Endothelial cell of umbilical vein (primary cell): ENCODE data around the gene BIK. TPM values are rescaled to one million over a fixed set of nuclear protein-coding genes. Genes with fewer than 3 reads are reported as not detected.

Experiments used
- BruUV-seq: library from RNA; stranded (reverse); fragments of 400-500 nt; replicated peaks from 2 replicates; lab custom pipeline; 2021; lab: Mats Ljungman, UMichigan
- CTCF ChIA-PET: fragments of 300-600, 350-600 bp; sonication (Branson Sonifier 250); formaldehyde crosslinking; loops from one replicate; lab custom pipeline; 2021; ENCODE audit warnings: antibody characterized with exemption, inconsistent platforms; lab: Charles Lee
- POLR2A ChIA-PET: fragments of 300-600, 350-600 bp; sonication (Branson Sonifier 250); formaldehyde crosslinking; loops from one replicate; lab custom pipeline; 2021; ENCODE audit warnings: antibody characterized with exemption, inconsistent platforms; lab: Charles Lee
- DNase-seq: peaks from one replicate; pipeline ENCODE4 v3.0.0-alpha.2; 2011; ENCODE audit warnings: low read depth, low spot score
- FAIRE-seq: peaks from 2 replicates; lab custom pipeline; 2011; peaks lifted over from hg19 to GRCh38; lab: Jason Lieb, UNC
- H2AFZ ChIP-seq: 2 replicates; pipeline ENCODE4 v1.6.0; 2012; ENCODE audit warnings: low read depth, low read length, control low read depth, inconsistent platforms
- H3K27ac ChIP-seq: 2 replicates; pipeline ENCODE4 v1.5.1; 2011; ENCODE audit warnings: low read depth, mild to moderate bottlenecking, control low read depth, low read length, moderate library complexity; ENCODE audit not compliant: insufficient read depth
- H3K27me3 ChIP-seq, 2 experiments: 2 replicates each; pipeline versions ENCODE4 v1.6.0 to v1.6.1; 2011; ENCODE audit warnings: low read length in 2 of 2, mixed read lengths in 1 of 2; ENCODE audit not compliant: control insufficient read depth in 2 of 2, insufficient read depth in 2 of 2
- H3K36me3 ChIP-seq, 2 experiments: 2 replicates in 1 of 2; 3 replicates in 1 of 2; pipeline ENCODE4 v1.5.1; 2011; ENCODE audit warnings: low read length in 2 of 2, mild to moderate bottlenecking in 1 of 2, moderate library complexity in 1 of 2; ENCODE audit not compliant: control insufficient read depth in 2 of 2, insufficient read depth in 2 of 2; ENCODE audit errors: extremely low read depth in 1 of 2
- H3K4me1 ChIP-seq: 3 replicates; pipeline ENCODE4 v1.5.1; 2011; ENCODE audit warnings: mild to moderate bottlenecking, low read length; ENCODE audit not compliant: control insufficient read depth, insufficient read depth; ENCODE audit errors: extremely low read depth
- H3K4me2 ChIP-seq: 2 replicates; pipeline ENCODE4 v1.6.1; 2011; ENCODE audit warnings: low read length, control low read depth, mixed read lengths; ENCODE audit not compliant: insufficient read depth
- H3K4me3 ChIP-seq, 3 experiments: fragments of 200-600 bp in 1 of 3; sonication (generic), shearing (Covaris generic) in 1 of 3; replicated peaks in 1 of 3; 2 replicates each; pipeline ENCODE4 v1.5.1; 2011 to 2016; ENCODE audit warnings: control low read depth in 3 of 3, low read length in 3 of 3, mild to moderate bottlenecking in 2 of 3, inconsistent platforms in 1 of 3, low read depth in 1 of 3, moderate library complexity in 1 of 3; ENCODE audit not compliant: insufficient read depth in 1 of 3
- H3K79me2 ChIP-seq: 2 replicates; pipeline ENCODE4 v1.6.0; 2012; ENCODE audit warnings: low read length, inconsistent platforms; ENCODE audit not compliant: control insufficient read depth, insufficient read depth
- H3K9ac ChIP-seq: replicated peaks from 2 replicates; pipeline ENCODE3; 2011; ENCODE audit warnings: low read length, control low read depth; ENCODE audit not compliant: insufficient read depth; ENCODE audit errors: extremely low read depth
- H3K9me1 ChIP-seq: replicated peaks from 3 replicates; pipeline ENCODE4 v1.6.0; 2011; ENCODE audit warnings: mild to moderate bottlenecking, low read length; ENCODE audit not compliant: control insufficient read depth, insufficient read depth; ENCODE audit errors: extremely low read depth
- H3K9me3 ChIP-seq: replicated peaks from 2 replicates; pipeline ENCODE4 v1.5.1; 2012; ENCODE audit warnings: low read length, inconsistent platforms; ENCODE audit not compliant: control insufficient read depth, insufficient read depth
- H4K20me1 ChIP-seq: replicated peaks from 2 replicates; pipeline ENCODE3; 2011; ENCODE audit warnings: mild to moderate bottlenecking, low read length; ENCODE audit not compliant: control insufficient read depth, insufficient read depth; ENCODE audit errors: extremely low read depth
- CTCF ChIP-seq, 2 donors: IDR thresholded peaks; 1 replicate in 1 of 2; 2 replicates in 1 of 2; pipeline ENCODE4 v1.5.1; 2011; ENCODE audit warnings: low read length in 2 of 2, mild to moderate bottlenecking in 2 of 2, moderate library complexity in 2 of 2, control low read depth in 1 of 2, inconsistent platforms in 1 of 2, low read depth in 1 of 2; ENCODE audit not compliant: insufficient read depth in 1 of 2; ENCODE audit errors: extremely low read depth in 1 of 2
- EZH2 ChIP-seq: IDR thresholded peaks from 2 replicates; pipeline ENCODE4 v1.6.1; 2012; ENCODE audit warnings: borderline replicate concordance, low read depth, mild to moderate bottlenecking, moderate library complexity, low read length, inconsistent platforms; ENCODE audit not compliant: severe bottlenecking
- FOS ChIP-seq: IDR thresholded peaks from 2 replicates; pipeline ENCODE4 v1.6.1; 2011; ENCODE audit warnings: mild to moderate bottlenecking, low read length, moderate library complexity, borderline replicate concordance; ENCODE audit not compliant: insufficient read depth
- GATA2 ChIP-seq: IDR thresholded peaks from 2 replicates; pipeline ENCODE4 v1.7.0; 2011; ENCODE audit warnings: low read depth, mild to moderate bottlenecking, moderate library complexity, mixed read lengths, low read length; ENCODE audit not compliant: insufficient read length, insufficient read depth
- JUN ChIP-seq: IDR thresholded peaks from 2 replicates; pipeline ENCODE4 v1.6.1; 2011; ENCODE audit warnings: borderline replicate concordance, low read depth; ENCODE audit not compliant: insufficient read length, insufficient read depth
- MAX ChIP-seq: IDR thresholded peaks from 2 replicates; pipeline ENCODE4 v1.6.1; 2011; ENCODE audit not compliant: insufficient read depth, insufficient read length
- MYC ChIP-seq: IDR thresholded peaks from one replicate; pipeline ENCODE4 v1.6.1; 2011; ENCODE audit warnings: mild to moderate bottlenecking, low read depth, low read length
- POLR2A ChIP-seq: IDR thresholded peaks from 2 replicates; pipeline ENCODE4 v1.6.1; 2012; ENCODE audit warnings: low read depth, mild to moderate bottlenecking, control low read depth, low read length
- POLR2AphosphoS5 ChIP-seq: IDR thresholded peaks from 2 replicates; pipeline ENCODE4 v1.6.1; 2012; ENCODE audit warnings: low read depth, mild to moderate bottlenecking, control low read depth, low read length, moderate library complexity; ENCODE audit not compliant: insufficient read depth
- dilution Hi-C: fragments of 300-500 bp; cut with MboI; formaldehyde crosslinking; loops from one replicate; pipeline ENCODE4 v1.15.0; 2019; ENCODE audit warnings: low sequenced_read_pairs; ENCODE audit not compliant: extremely low pct_ligation_motif_present
- intact Hi-C: fragments of 100-400 bp; cut with micrococcal nuclease; formaldehyde crosslinking; loops from one replicate; pipeline ENCODE4 v1.10.0; 2022
- polyA plus RNA-seq, 4 experiments: library from polyadenylated mRNA; depleted of rRNA in 3 of 4; stranded (reverse) in 3 of 4; unstranded in 1 of 4; fragments of >200 nt; gene quantifications; 2 replicates each; pipeline versions ENCODE4 v1.2.1 to v1.2.3, GENCODE V29; 2011 to 2012; ENCODE audit warnings: missing spikeins in 1 of 4
- total RNA-seq: library from RNA; stranded (reverse); gene quantifications from 2 replicates; pipeline ENCODE4 v1.2.3, GENCODE V29; 2021

Gene BIK
- total and polyA plus RNA-seq, 2 donors (not counting 3 experiments of a cell fraction or from before 2014, with no cell fraction given) = 0.49 to 0.95 TPM

DNA sequence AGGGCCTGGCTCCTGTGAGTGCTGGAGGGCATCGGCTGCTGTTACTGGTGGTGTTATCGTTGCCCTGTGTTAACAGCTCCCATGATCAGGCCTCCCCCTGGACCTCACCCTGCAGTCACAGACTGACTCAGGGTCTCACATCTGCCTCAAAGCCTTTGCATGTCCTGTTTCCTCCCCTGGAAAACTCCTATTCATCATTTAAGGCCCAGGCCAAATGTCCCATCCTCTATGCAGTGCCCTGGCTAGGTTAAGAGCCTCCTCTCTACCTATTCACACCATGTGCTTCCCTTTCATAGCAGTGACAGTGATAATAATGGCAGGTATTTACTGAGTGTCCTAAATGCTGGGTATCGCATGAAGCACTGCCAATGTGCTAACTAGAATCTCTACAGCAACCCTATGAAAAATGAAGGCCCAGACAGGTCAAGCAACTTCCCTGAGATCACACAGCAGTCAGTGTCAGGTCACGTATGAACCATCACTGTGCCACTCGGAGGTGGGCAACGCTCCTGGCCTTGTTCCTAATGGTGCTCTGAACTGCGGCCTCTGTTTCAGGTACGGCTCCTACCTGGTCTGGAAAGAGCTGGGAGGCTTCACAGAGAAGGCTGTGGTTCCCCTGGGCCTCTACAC lies 50.1 kb downstream of the BIK start:
- Histone ChIP-seq H2AFZ (no peak overlapping the region), H4K20me1 (no peaks in the 10 kb centered on the region), H3K9me1 (no peaks in the 10 kb centered on the region), H3K9ac (no peak overlapping the region), H3K27ac (no peak overlapping the region), H3K9me3 (no peaks in the 10 kb centered on the region), H3K4me1 (no peaks in the 10 kb centered on the region), H3K79me2 (peaks cover 25% of the 10 kb centered on the region), H3K36me3 (peaks cover 0 to 12% of the 10 kb centered on the region in 2 experiments), H3K4me2 (no peak overlapping the region), H3K4me3 (no peak overlapping the region), H3K27me3 (no peaks in the 10 kb centered on the region)
- FAIRE-seq (no peak), DNase-seq (no peak)
- TF ChIP-seq CTCF (IDR thresholded peaks at IDR 0.05; ENCODE audit: extremely low read depth in 1 of 2, insufficient read depth in 1 of 2, low read depth in 1 of 2, low read length in 2 of 2) = no peak
- TF ChIP-seq POLR2A = no peak
- no peak for TF ChIP-seq MYC
- no peak for TF ChIP-seq POLR2AphosphoS5
- no peak for TF ChIP-seq FOS
- TF ChIP-seq GATA2 = no peak
- no peak for TF ChIP-seq MAX
- no peak for TF ChIP-seq JUN
- no peak for TF ChIP-seq EZH2
- intact Hi-C loops = no loop called here
- dilution Hi-C loops = no loop called here
- POLR2A ChIA-PET = interaction anchor here (0.6 kb wide), 1 partner anchor 53 kb away, joined by 3 read pairs; no protein-coding TSS in a partner anchor
- no TSS peak for BruUV-seq
- CTCF ChIA-PET = no interaction called here
